GM12878 (cell line): ENCODE data around the gene HNRNPR. TPM values are rescaled to one million over a fixed set of nuclear protein-coding genes. Genes with fewer than 3 reads are reported as not detected.

Experiments
- IRF5 ChIP-seq: fragments of 450-650 bp; IDR thresholded peaks from 2 replicates; pipeline ENCODE4 v1.6.1; 2017; ENCODE audit warnings: borderline replicate concordance
- SMAD5 ChIP-seq: IDR thresholded peaks from 2 replicates; pipeline ENCODE4 v1.6.1; 2016; ENCODE audit warnings: antibody characterized with exemption, low read depth
- YBX1 ChIP-seq: fragments of 450-650 bp; IDR thresholded peaks from 2 replicates; pipeline ENCODE4 v1.6.1; 2016; ENCODE audit warnings: antibody characterized with exemption
- ZBTB11 ChIP-seq: fragments of 450-650 bp; formaldehyde crosslinking; IDR thresholded peaks from 2 replicates; pipeline ENCODE4 v1.5.0; 2022; ENCODE audit warnings: mild to moderate bottlenecking, missing genetic modification characterization
- ZNF207 ChIP-seq: fragments of 450-650 bp; IDR thresholded peaks from 2 replicates; pipeline ENCODE4 v1.6.1; 2014; ENCODE audit warnings: antibody characterized with exemption, mild to moderate bottlenecking, borderline replicate concordance
- ZNF274 ChIP-seq: IDR thresholded peaks from one replicate; pipeline ENCODE4 v1.8.0; 2011; ENCODE audit not compliant: insufficient read length, insufficient read depth
- polyA plus RNA-seq, 11 experiments: library from polyadenylated mRNA; depleted of rRNA in 4 of 11; unstranded in 6 of 11; stranded (reverse) in 5 of 11; fragments of >200 nt; fragmentation: Nextera tagmentation in 4 of 11; fragmentation: Illumina TruSeq in 1 of 11; extraction: Ambion mirVana in 4 of 11; extraction: Trizol in 1 of 11; gene quantifications; 1 replicate in 1 of 11; 2 replicates in 10 of 11; pipeline versions ENCODE4 v1.2.1 to v1.2.3, GENCODE V29; 2011 to 2016; ENCODE audit warnings: inconsistent platforms in 2 of 11, missing spikeins in 2 of 11, low read depth in 1 of 11
- total RNA-seq, 4 experiments: library from RNA; depleted of rRNA in 3 of 4; stranded (reverse); fragments of >200 nt in 3 of 4; fragmentation: Illumina TruSeq in 1 of 4; extraction: Trizol in 1 of 4; gene quantifications; 2 replicates each; pipeline versions ENCODE4 v1.2.1 to v1.2.3, GENCODE V29; 2013 to 2021

HNRNPR gene
- total and polyA plus RNA-seq, 10 of the 15 experiments (the other 5 are each of a cell fraction or from before 2014, with no cell fraction given): 80.5 to 280 (median 218) TPM

- TF ChIP-seq YBX1 (no peak), ZBTB11 (CRISPR knock-in tag) (no peak), SMAD5 (no peak), ZNF207 (no peak), IRF5 (no peak), ZNF274 (no peak)
These were observed 28.1 kb upstream of the HNRNPR start (continued) for GRCh38 chr1:23371987-23372880.
